Astrocyte of the hippocampus (primary cell): ENCODE results near the gene MED29.

Source experiments
- DNase-seq: peaks from one replicate; pipeline ENCODE4 v3.0.0; 2011; ENCODE audit warnings: low read depth, low spot score

Gene MED29

GRCh38 chr19:39428283-39429112 is 37.3 kb downstream of the MED29 start:
- peak; percentile 96 for DNase-seq

- peak; percentile 89 for DNase-seq
Measured at GRCh38 chr19:39430675-39431593, 39.8 kb downstream of the MED29 start.

GRCh38 chr19:39432677-39433025 is 41.5 kb downstream of the MED29 start:
- no peak for DNase-seq

- no peak for DNase-seq
Measured at GRCh38 chr19:39433480-39434079, 42.4 kb downstream of the MED29 start.

- DNase-seq, result no peak
Measured at GRCh38 chr19:39434123-39435076, 43.2 kb downstream of the MED29 start.

- DNase-seq, result peak; percentile 99
Measured at GRCh38 chr19:39435499-39436349, 44.5 kb downstream of the MED29 start, which contains the start of gene RPS16. Gene RPS16 (minus strand): TSS chr19:39435949. CDS start chr19:39435895, 54 bp downstream.

- no peak for DNase-seq
Measured at GRCh38 chr19:39436350-39436716, 45.2 kb downstream of the MED29 start.

GRCh38 chr19:39438270-39438934 is 47.2 kb downstream of the MED29 start:
- no peak for DNase-seq

GRCh38 chr19:39444598-39445195 is 53.5 kb downstream of the MED29 start:
- peak; percentile 50 for DNase-seq

GRCh38 chr19:39445196-39446111 is 54.3 kb downstream of the MED29 start, which contains the start of gene SUPT5H:
Gene SUPT5H (plus strand): TSS chr19:39445582. CDS start chr19:39445891, 309 bp downstream.
- DNase-seq, result peak; percentile 99

- DNase-seq, result no peak
Measured at GRCh38 chr19:39446365-39447084, 55.3 kb downstream of the MED29 start.

GRCh38 chr19:39448271-39448670 is 57.1 kb downstream of the MED29 start:
- peak; percentile 61 for DNase-seq

- DNase-seq, result no peak
Measured at GRCh38 chr19:39449116-39449797, 58.1 kb downstream of the MED29 start.
